GM21423 (cell line): ENCODE data around the gene AFTPH.
A peak's percentile ranks its signal among the peaks of the same experiment; 100 is the strongest.

ENCODE experiments used
- ATAC-seq: cut with Tn5 transposase; IDR thresholded peaks from one replicate; pipeline ENCODE4 v1.9.1; 2021; ENCODE audit warnings: mild to moderate bottlenecking, moderate library complexity; ENCODE audit not compliant: unreplicated experiment

AFTPH gene

DNA sequence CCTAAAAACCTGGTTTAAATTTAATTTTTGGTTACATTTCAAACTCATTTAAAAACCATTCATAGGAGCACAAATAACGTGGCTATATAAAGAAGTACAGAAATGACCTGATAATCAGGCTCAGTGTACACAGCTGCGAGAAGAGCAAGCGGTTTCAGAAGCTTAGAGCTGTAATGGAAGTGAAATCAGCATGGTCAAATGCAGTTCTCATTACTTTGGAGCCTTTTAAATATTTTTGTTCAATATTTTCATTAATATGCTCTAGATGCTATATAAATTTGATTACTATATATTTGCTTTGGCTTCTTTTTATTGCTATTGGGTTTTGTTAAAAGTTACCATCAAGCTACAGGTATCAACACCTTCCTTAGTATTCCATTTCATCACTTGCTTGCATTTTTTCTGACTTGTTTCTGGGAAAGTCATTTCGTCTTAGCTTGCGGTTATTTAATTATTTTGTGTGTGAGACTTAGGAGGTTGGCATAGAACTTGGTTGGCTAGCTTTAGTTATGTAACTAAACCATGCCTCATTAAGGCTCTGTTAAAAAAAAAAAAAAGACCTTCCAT, 58.7 kb downstream of the AFTPH start:
- ATAC-seq: peak; percentile 86

GRCh38 chr2:64586054-64586453, 61.9 kb downstream of the AFTPH start:
- ATAC-seq: no peak

GRCh38 chr2:64586883-64587481, 62.9 kb downstream of the AFTPH start:
- no peak for ATAC-seq

- ATAC-seq: no peak
These were observed 63.4 kb downstream of the AFTPH start for GRCh38 chr2:64587561-64587960.

DNA sequence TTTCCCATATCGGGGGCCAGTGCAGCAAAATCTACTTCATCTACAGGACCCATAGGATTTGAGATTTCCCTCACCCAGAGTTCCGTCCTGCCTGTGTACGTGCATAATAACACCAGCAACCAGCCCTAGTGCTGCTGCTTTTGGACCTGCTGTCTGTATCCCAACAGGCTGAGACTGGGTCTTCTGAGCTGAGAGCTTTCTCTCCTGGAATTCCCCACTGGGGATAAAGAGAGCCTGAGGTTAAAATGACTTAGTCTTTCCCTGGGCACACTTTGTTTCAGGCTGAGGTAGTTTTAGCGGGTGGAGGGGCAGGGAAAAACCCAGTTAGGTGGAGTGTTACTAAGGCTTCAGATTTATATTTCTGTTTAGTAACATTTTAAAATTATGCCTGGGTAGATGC, 67.1 kb downstream of the AFTPH start:
- no peak for ATAC-seq

GRCh38 chr2:64593035-64593655, 69.0 kb downstream of the AFTPH start:
- ATAC-seq: no peak

GRCh38 chr2:64594226-64594989, 70.3 kb downstream of the AFTPH start:
- ATAC-seq: no peak

GRCh38 chr2:64595397-64596176, 71.5 kb downstream of the AFTPH start:
- ATAC-seq: no peak

- ATAC-seq: no peak
These were observed 74.1 kb downstream of the AFTPH start for GRCh38 chr2:64598226-64598625.

GRCh38 chr2:64599469-64599868, 75.3 kb downstream of the AFTPH start:
- no peak for ATAC-seq

- ATAC-seq: no peak
These were observed 77.1 kb downstream of the AFTPH start for GRCh38 chr2:64601034-64601754.

DNA sequence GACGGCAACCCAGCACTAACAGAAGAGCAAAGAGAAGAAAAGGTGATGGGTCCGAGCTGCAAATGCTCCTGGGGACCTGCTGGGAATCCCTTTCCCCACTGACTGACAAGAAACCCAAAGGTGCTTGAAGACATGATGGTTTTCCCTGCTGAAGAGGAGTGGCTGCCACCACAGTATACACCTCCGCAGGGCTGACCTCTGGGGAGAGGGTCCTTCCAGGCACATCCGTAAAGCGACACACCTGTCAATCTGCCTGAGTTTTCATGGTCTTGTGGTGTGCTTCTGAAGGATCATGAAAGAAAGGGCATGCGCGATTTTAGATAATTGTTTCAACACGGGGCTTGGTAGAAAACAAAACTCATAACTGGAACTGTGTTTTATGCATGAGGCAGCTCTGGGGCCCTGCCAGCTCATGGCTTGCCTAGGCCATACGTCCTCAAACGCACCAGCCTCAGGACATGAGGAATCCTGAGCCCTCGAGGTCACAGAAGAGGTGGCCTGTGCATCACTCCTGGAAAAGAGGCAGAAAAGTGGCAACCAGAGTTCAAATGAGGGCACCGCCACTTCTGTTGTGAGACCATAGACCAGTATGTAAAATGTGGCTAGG, 77.8 kb downstream of the AFTPH start:
- ATAC-seq: no peak

GRCh38 chr2:64602436-64602835, 78.3 kb downstream of the AFTPH start:
- ATAC-seq: no peak

- no peak for ATAC-seq
These were observed 80.0 kb downstream of the AFTPH start for GRCh38 chr2:64604155-64604554.

GRCh38 chr2:64605026-64605471, 80.9 kb downstream of the AFTPH start:
- ATAC-seq: no peak

DNA sequence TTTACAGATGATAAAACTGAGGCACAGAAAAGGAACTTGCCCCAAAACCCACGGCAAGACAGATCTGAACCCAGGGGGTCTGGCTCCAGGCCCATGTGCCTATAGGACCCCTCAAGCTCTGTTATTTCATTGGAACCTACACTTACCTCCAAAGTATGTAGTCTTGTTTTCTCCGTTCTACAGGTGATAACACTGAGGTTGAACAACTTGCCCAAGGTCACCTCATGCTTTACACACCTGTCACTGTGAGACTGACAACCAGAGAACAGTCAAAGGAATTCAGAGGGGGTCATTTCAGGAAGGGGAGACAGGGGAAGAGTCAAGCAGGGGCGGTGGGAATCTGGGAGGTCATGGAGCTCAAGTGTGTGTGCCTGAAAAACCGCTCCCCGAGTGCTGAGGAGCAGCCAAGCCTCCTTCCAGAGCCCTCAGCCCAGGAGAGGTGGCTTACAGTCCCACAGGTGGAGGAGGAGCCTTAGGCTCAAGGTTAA, 81.9 kb downstream of the AFTPH start:
- no peak for ATAC-seq

- peak; percentile 83 for ATAC-seq
These were observed 82.6 kb downstream of the AFTPH start for GRCh38 chr2:64606479-64607363.

DNA sequence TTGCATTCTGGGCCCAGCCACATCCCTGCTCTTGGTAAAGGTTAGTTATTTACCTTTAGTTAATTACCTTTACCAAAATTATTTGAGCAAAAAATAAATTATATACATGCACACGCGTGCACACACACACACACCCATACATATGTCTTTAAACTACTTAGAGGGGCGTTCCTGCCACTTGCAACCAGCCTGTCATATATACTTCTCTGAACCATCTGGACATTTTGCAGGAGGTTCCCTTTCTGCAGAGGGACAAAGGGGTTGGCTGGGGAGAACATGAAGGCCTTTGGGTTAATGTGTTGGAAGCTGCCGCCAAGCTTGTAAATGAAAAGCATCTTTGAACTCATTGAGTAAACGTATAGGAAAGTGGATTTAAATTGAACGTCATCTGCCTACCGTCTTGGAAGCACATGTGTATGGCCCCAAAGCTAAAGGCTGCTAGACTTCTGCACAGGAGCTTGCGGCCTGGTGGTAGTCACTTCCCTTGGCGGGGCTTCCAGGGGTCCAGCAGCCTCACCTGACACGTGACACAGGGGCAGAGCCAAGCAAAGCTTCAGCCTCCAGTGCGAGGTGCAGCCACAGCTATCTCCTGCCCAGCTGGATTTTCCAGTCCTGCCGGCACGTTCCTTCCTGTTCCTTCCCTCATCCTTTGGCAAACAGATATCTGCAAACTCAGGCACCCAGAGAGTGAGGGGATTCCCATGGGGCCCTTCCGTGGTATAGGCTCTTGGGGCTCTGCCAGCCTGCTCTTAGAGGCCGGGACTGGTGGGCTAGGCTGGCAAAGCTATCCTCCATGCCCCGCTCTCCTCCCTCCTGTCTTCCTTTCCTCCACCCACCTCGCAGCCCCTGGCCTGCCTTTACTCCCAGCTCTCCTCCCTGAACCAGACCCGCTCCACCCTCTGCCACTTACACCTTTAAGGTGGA, 83.5 kb downstream of the AFTPH start:
- ATAC-seq: no peak
